ENCODE measurements around the gene SUN2.

DNA sequence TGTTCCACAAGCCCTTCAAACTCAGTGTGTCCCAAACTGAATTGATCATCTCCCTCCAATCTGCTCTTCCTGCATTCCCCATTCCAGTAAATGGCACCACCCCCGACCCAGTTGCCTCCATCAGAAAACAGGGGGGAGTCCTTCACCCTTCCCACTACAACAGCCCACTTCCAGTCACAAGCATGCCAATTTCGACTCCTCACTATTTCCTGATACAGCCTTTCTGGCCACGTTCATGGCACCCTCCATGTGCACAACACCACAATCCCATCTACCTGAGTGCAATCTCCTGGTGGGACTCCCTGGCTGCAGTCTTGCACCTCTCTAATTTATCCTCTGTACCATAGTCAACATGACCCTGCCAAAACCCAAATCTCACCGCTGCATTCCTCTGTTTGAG, 39.8 kb upstream of the SUN2 start:
- TF ChIP-seq, protein P1, sequence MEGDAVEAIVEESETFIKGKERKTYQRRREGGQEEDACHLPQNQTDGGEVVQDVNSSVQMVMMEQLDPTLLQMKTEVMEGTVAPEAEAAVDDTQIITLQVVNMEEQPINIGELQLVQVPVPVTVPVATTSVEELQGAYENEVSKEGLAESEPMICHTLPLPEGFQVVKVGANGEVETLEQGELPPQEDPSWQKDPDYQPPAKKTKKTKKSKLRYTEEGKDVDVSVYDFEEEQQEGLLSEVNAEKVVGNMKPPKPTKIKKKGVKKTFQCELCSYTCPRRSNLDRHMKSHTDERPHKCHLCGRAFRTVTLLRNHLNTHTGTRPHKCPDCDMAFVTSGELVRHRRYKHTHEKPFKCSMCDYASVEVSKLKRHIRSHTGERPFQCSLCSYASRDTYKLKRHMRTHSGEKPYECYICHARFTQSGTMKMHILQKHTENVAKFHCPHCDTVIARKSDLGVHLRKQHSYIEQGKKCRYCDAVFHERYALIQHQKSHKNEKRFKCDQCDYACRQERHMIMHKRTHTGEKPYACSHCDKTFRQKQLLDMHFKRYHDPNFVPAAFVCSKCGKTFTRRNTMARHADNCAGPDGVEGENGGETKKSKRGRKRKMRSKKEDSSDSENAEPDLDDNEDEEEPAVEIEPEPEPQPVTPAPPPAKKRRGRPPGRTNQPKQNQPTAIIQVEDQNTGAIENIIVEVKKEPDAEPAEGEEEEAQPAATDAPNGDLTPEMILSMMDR (IDR thresholded peaks at IDR 0.05) = no peak
- TF ChIP-seq POLR2A (IDR thresholded peaks at IDR 0.05) = no peak
